Neural cell (in vitro differentiated cells): ENCODE data around the gene PBX1.

Experiments used
- EZH2 ChIP-seq: fragments of 200-600, 300-800 bp; shearing (Covaris generic), sonication (generic); IDR thresholded peaks from 2 replicates; pipeline ENCODE4 v1.6.1; 2014; ENCODE audit warnings: antibody characterized with exemption, low read length, borderline replicate concordance, mild to moderate bottlenecking; ENCODE audit not compliant: insufficient read depth, poor library complexity, severe bottlenecking
- POLR2AphosphoS5 ChIP-seq: IDR thresholded peaks from 2 replicates; pipeline ENCODE4 v1.6.1; 2012
- RAD21 ChIP-seq: fragments of 450-650 bp; conservative IDR thresholded peaks from 2 replicates; pipeline ENCODE4 v1.6.1; 2014; ENCODE audit warnings: antibody characterized with exemption, mild to moderate bottlenecking, moderate library complexity
- REST ChIP-seq: IDR thresholded peaks from 2 replicates; pipeline ENCODE4 v1.6.1; 2012; ENCODE audit warnings: borderline replicate concordance
- TAF1 ChIP-seq: IDR thresholded peaks from 2 replicates; pipeline ENCODE4 v1.6.1; 2012; ENCODE audit warnings: low read depth
- TF ChIP-seq, protein P1 (sequence below): fragments of 450-650 bp; IDR thresholded peaks from 2 replicates; pipeline ENCODE4 v1.5.1; 2014; ENCODE audit warnings: antibody characterized with exemption, mild to moderate bottlenecking, moderate library complexity; ENCODE audit not compliant: poor library complexity, severe bottlenecking

DNA sequence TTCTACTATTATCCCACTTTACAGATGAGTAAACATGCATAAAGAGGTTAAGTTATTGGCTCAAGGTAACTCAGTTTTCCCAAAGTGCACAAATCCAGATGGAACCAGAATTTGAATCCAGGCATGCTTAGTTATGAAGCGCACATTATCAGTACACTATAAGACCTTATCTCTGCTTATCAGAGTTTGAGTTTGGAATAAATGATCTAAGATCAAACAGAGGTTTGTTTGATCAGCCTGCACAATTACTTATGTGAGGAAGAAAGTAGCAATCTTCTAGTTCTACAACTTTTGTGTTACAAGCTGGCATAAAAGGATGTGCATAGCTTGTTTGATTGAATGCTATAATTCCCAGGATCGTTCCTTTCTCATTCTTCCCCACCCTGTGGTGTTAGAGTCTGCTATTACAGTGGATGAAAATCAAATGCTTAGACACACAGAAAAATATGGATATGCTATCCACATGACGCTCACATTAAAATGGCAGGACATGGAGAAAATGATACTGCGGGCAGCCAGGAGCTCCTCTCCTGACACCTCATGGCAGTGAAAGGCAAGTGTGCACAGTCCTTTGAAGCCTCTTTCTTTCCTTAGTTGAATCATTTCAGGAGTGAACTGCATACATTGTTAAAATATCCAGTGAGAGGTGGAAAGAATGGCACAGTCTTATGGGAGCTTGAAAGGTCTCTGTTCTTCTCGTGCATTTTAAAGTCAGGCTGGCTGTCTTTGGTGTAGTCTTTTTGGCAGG, 23.9 kb upstream of the PBX1 start:
- TF ChIP-seq, protein P1, sequence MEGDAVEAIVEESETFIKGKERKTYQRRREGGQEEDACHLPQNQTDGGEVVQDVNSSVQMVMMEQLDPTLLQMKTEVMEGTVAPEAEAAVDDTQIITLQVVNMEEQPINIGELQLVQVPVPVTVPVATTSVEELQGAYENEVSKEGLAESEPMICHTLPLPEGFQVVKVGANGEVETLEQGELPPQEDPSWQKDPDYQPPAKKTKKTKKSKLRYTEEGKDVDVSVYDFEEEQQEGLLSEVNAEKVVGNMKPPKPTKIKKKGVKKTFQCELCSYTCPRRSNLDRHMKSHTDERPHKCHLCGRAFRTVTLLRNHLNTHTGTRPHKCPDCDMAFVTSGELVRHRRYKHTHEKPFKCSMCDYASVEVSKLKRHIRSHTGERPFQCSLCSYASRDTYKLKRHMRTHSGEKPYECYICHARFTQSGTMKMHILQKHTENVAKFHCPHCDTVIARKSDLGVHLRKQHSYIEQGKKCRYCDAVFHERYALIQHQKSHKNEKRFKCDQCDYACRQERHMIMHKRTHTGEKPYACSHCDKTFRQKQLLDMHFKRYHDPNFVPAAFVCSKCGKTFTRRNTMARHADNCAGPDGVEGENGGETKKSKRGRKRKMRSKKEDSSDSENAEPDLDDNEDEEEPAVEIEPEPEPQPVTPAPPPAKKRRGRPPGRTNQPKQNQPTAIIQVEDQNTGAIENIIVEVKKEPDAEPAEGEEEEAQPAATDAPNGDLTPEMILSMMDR, result peak; percentile 58
- TF ChIP-seq EZH2, result no peak
- TF ChIP-seq REST, result peak; percentile 17
- peak; percentile 70 for TF ChIP-seq RAD21
- TF ChIP-seq TAF1, result no peak
- peak; percentile 38 for TF ChIP-seq POLR2AphosphoS5
